Keratinocyte (primary cell): ENCODE results near the gene SMC5. TPM values are rescaled to one million over a fixed set of nuclear protein-coding genes. Genes with fewer than 3 reads are reported as not detected.

Experiments used
- DNase-seq: peaks from one replicate; pipeline ENCODE4 v3.0.0-alpha.2; 2011; ENCODE audit warnings: low read depth, missing footprints, low spot score
- FAIRE-seq: peaks from 2 replicates; lab custom pipeline; 2011; peaks lifted over from hg19 to GRCh38; lab: Jason Lieb, UNC
- H2AFZ ChIP-seq: 2 replicates; pipeline ENCODE4 v1.6.0; 2012; ENCODE audit warnings: low read length, control low read depth, inconsistent platforms; ENCODE audit not compliant: control insufficient read depth
- H3K27ac ChIP-seq: 2 replicates; pipeline ENCODE4 v1.5.1; 2011; ENCODE audit warnings: low read length; ENCODE audit not compliant: control insufficient read depth, insufficient read depth
- H3K27me3 ChIP-seq: 3 replicates; pipeline ENCODE4 v1.6.0; 2011; ENCODE audit warnings: low read length; ENCODE audit not compliant: control insufficient read depth, insufficient read depth; ENCODE audit errors: extremely low read depth
- H3K36me3 ChIP-seq, 2 experiments: 2 replicates in 1 of 2; 3 replicates in 1 of 2; pipeline ENCODE4 v1.5.1; 2011; ENCODE audit warnings: low read length in 2 of 2, mild to moderate bottlenecking in 1 of 2; ENCODE audit not compliant: control insufficient read depth in 2 of 2, insufficient read depth in 2 of 2; ENCODE audit errors: extremely low read depth in 1 of 2
- H3K4me1 ChIP-seq: 3 replicates; pipeline ENCODE4 v1.5.1; 2011; ENCODE audit warnings: low read length; ENCODE audit not compliant: control insufficient read depth, insufficient read depth; ENCODE audit errors: extremely low read depth
- H3K4me2 ChIP-seq: 3 replicates; pipeline ENCODE4 v1.6.0; 2011; ENCODE audit warnings: low read depth, low read length; ENCODE audit not compliant: control insufficient read depth, insufficient read depth; ENCODE audit errors: extremely low read depth
- H3K4me3 ChIP-seq, 3 experiments: fragments of 200-600 bp in 1 of 3; sonication (generic) in 1 of 3; 2 replicates in 2 of 3; 3 replicates in 1 of 3; pipeline ENCODE4 v1.5.1; 2011 to 2016; ENCODE audit warnings: low read length in 3 of 3, mild to moderate bottlenecking in 3 of 3, control low read depth in 2 of 3, inconsistent platforms in 1 of 3, low read depth in 1 of 3, mixed read lengths in 1 of 3, mixed run types in 1 of 3, moderate library complexity in 1 of 3; ENCODE audit not compliant: control insufficient read depth in 2 of 3, insufficient read depth in 2 of 3; ENCODE audit errors: extremely low read depth in 1 of 3
- H3K79me2 ChIP-seq: 2 replicates; pipeline ENCODE4 v1.6.0; 2012; ENCODE audit warnings: low read length; ENCODE audit not compliant: control insufficient read depth, insufficient read depth
- H3K9ac ChIP-seq: 3 replicates; pipeline ENCODE4 v1.6.0; 2011; ENCODE audit warnings: low read length; ENCODE audit not compliant: control insufficient read depth, insufficient read depth; ENCODE audit errors: extremely low read depth
- H3K9me1 ChIP-seq: 3 replicates; pipeline ENCODE4 v1.6.0; 2011; ENCODE audit warnings: low read length; ENCODE audit not compliant: control insufficient read depth, insufficient read depth; ENCODE audit errors: extremely low read depth
- H3K9me3 ChIP-seq: 2 replicates; pipeline ENCODE4 v1.5.1; 2012; ENCODE audit warnings: low read depth, low read length; ENCODE audit not compliant: control insufficient read depth
- H4K20me1 ChIP-seq: 3 replicates; pipeline ENCODE4 v1.6.0; 2011; ENCODE audit warnings: low read length; ENCODE audit not compliant: control insufficient read depth, insufficient read depth; ENCODE audit errors: extremely low read depth
- EZH2 ChIP-seq: IDR thresholded peaks from one replicate; pipeline ENCODE4 v1.6.1; 2012; ENCODE audit warnings: inconsistent platforms, mild to moderate bottlenecking, low read length, moderate library complexity
- dilution Hi-C: fragments of 300-500 bp; cut with MboI; formaldehyde crosslinking; loops from one replicate; pipeline ENCODE4 v1.7.0; 2020; ENCODE audit warnings: low sequenced_read_pairs; ENCODE audit not compliant: extremely low pct_ligation_motif_present
- polyA plus RNA-seq, 5 experiments: library from polyadenylated mRNA; depleted of rRNA in 3 of 5; stranded (reverse) in 3 of 5; stranded (forward) in 1 of 5; unstranded in 1 of 5; fragments of >200 nt; gene quantifications; 1 replicate in 1 of 5; 2 replicates in 3 of 5; 3 replicates in 1 of 5; pipeline versions ENCODE4 v1.2.1 to v1.2.3, GENCODE V29; 2011 to 2012; ENCODE audit warnings: missing spikeins in 2 of 5, low read depth in 1 of 5, low replicate concordance in 1 of 5
- small RNA-seq, 3 experiments: library from RNA; depleted of rRNA; stranded (forward); fragments of <200 nt; gene quantifications; one replicate each; pipeline ENCODE3, GENCODE V24; 2012; ENCODE audit warnings: low read depth in 3 of 3, low replicate concordance in 1 of 3; ENCODE audit not compliant: insufficient read length in 3 of 3
- TF ChIP-seq, protein P1 (sequence below), 3 experiments: IDR thresholded peaks in 1 of 3; conservative IDR thresholded peaks in 1 of 3; optimal IDR thresholded peaks in 1 of 3; 2 replicates in 2 of 3; 3 replicates in 1 of 3; pipeline versions ENCODE3 to v1.5.1; 2011; ENCODE audit warnings: low read length in 3 of 3, mild to moderate bottlenecking in 3 of 3, moderate library complexity in 2 of 3, control low read depth in 1 of 3, inconsistent platforms in 1 of 3; ENCODE audit not compliant: insufficient read depth in 2 of 3; ENCODE audit errors: extremely low read depth in 1 of 3

The SMC5 gene
- polyA plus RNA-seq, 1 donor (not counting 4 experiments of a cell fraction or from before 2014, with no cell fraction given): 16.5 TPM

GRCh38 chr9:70403618-70404025 is 144.8 kb downstream of the SMC5 start:
- no peak overlapping the region for H3K9ac ChIP-seq
- H3K9me3 ChIP-seq: no peaks in the 10 kb centered on the region
- dilution Hi-C loops: no loop called here
- H3K4me1 ChIP-seq: no peaks in the 10 kb centered on the region
- no peak overlapping the region for H3K4me3 ChIP-seq
- no peak overlapping the region for H2AFZ ChIP-seq
- H3K27me3 ChIP-seq: no peaks in the 10 kb centered on the region
- no peaks in the 10 kb centered on the region for H3K79me2 ChIP-seq
- H4K20me1 ChIP-seq: no peaks in the 10 kb centered on the region
- H3K9me1 ChIP-seq: no peaks in the 10 kb centered on the region
- TF ChIP-seq, protein P1, sequence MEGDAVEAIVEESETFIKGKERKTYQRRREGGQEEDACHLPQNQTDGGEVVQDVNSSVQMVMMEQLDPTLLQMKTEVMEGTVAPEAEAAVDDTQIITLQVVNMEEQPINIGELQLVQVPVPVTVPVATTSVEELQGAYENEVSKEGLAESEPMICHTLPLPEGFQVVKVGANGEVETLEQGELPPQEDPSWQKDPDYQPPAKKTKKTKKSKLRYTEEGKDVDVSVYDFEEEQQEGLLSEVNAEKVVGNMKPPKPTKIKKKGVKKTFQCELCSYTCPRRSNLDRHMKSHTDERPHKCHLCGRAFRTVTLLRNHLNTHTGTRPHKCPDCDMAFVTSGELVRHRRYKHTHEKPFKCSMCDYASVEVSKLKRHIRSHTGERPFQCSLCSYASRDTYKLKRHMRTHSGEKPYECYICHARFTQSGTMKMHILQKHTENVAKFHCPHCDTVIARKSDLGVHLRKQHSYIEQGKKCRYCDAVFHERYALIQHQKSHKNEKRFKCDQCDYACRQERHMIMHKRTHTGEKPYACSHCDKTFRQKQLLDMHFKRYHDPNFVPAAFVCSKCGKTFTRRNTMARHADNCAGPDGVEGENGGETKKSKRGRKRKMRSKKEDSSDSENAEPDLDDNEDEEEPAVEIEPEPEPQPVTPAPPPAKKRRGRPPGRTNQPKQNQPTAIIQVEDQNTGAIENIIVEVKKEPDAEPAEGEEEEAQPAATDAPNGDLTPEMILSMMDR (optimal IDR thresholded peaks at IDR 0.05 in 1 of 3, IDR thresholded peaks at IDR 0.05 in 1 of 3, conservative IDR thresholded peaks at IDR 0.05 in 1 of 3; ENCODE audit: extremely low read depth in 1 of 3, insufficient read depth in 2 of 3, low read length in 3 of 3): no peak
- no peak for TF ChIP-seq EZH2
- no peak overlapping the region for H3K27ac ChIP-seq
- no peaks in the 10 kb centered on the region for H3K36me3 ChIP-seq
- H3K4me2 ChIP-seq: no peak overlapping the region
- DNase-seq (no peak), FAIRE-seq (no peak)

- H3K79me2 ChIP-seq: no peaks in the 10 kb centered on the region
- no peaks in the 10 kb centered on the region for H3K27me3 ChIP-seq
- no peaks in the 10 kb centered on the region for H3K9me1 ChIP-seq
- H3K36me3 ChIP-seq: no peaks in the 10 kb centered on the region
- no peaks in the 10 kb centered on the region for H4K20me1 ChIP-seq
- H3K9me3 ChIP-seq: no peaks in the 10 kb centered on the region
- H3K4me3 ChIP-seq: no peak overlapping the region
- no peak overlapping the region for H2AFZ ChIP-seq
- no peaks in the 10 kb centered on the region for H3K4me1 ChIP-seq
- H3K9ac ChIP-seq: no peak overlapping the region
- dilution Hi-C loops: no loop called here
- FAIRE-seq (no peak), DNase-seq (no peak)
- TF ChIP-seq EZH2: no peak
- TF ChIP-seq, protein P1 (optimal IDR thresholded peaks at IDR 0.05 in 1 of 3, IDR thresholded peaks at IDR 0.05 in 1 of 3, conservative IDR thresholded peaks at IDR 0.05 in 1 of 3; ENCODE audit: extremely low read depth in 1 of 3, insufficient read depth in 2 of 3, low read length in 3 of 3): no peak
- H3K4me2 ChIP-seq: no peak overlapping the region
- no peak overlapping the region for H3K27ac ChIP-seq
Measured at GRCh38 chr9:70404261-70404660, 145.5 kb downstream of the SMC5 start.

Small RNA genes within 50 kb of the gene (small RNA-seq; reads per million reads assigned to genes)
- 0 reads per million in 3 experiments for gene RF00019

Other genes starting within 250 kb of the SMC5 start
- 1.3 to 8.2 TPM (median 4.2 TPM) in 3 replicates for gene MAMDC2, start 215.1 kb upstream of the SMC5 start, polyA plus RNA-seq
- 2.4 to 4.5 TPM (median 3.0 TPM) in 3 replicates for gene KLF9, start 155.7 kb downstream of the SMC5 start, polyA plus RNA-seq